Right lung (tissue), 5 donors: ENCODE measurements around the gene PVRIG. TPM values are rescaled to one million over a fixed set of nuclear protein-coding genes. Genes with fewer than 3 reads are reported as not detected.

Experiments
- polyA plus RNA-seq, 5 donors: library from polyadenylated mRNA; unstranded; fragments of 120-200 nt; gene quantifications; one replicate each; pipeline versions ENCODE4 v1.2.1 to v1.2.3, GENCODE V29; 2013; ENCODE audit warnings: inconsistent platforms in 1 of 5, low replicate concordance in 1 of 5; ENCODE audit not compliant: insufficient read length in 5 of 5, insufficient read depth in 1 of 5

PVRIG gene
- polyA plus RNA-seq, 5 donors: 4.9 to 9.3 (median 7.7) TPM

Other genes with a start within 250 kb of the PVRIG start
- gene AZGP1, start 243.9 kb upstream of the PVRIG start, polyA plus RNA-seq: 100 to 1,000 TPM in 1 of 5 donors, under 1 TPM in 4; 0.24 to 101 (median 0.51) TPM
- gene ZKSCAN1, start 204.4 kb upstream of the PVRIG start, polyA plus RNA-seq: 10 to 100 TPM; 75.2 to 93.9 (median 86.2) TPM
- gene ZSCAN21, start 170.2 kb upstream of the PVRIG start, polyA plus RNA-seq: 10 to 100 TPM; 23.1 to 27.0 (median 25.6) TPM
- 10 to 100 TPM; 38.7 to 54.7 (median 48.2) TPM for gene ZNF3, start 138.2 kb upstream of the PVRIG start, polyA plus RNA-seq
- 100 to 1,000 TPM; 112 to 138 (median 122) TPM for gene COPS6, start 131.0 kb upstream of the PVRIG start, polyA plus RNA-seq
- gene MCM7, start 118.6 kb upstream of the PVRIG start, polyA plus RNA-seq: 100 to 1,000 TPM; 129 to 144 (median 140) TPM
- 10 to 100 TPM; 34.5 to 43.4 (median 36.5) TPM for gene AP4M1, start 118.3 kb upstream of the PVRIG start, polyA plus RNA-seq
- gene TAF6, start 100.6 kb upstream of the PVRIG start, polyA plus RNA-seq: 10 to 100 TPM; 49.1 to 65.9 (median 58.1) TPM
- gene CNPY4, start 100.3 kb upstream of the PVRIG start, polyA plus RNA-seq: 10 to 100 TPM; 39.7 to 49.3 (median 41.5) TPM
- gene MBLAC1, start 93.0 kb upstream of the PVRIG start, polyA plus RNA-seq: 1 to 10 TPM; 1.1 to 2.5 (median 1.3) TPM
- gene LAMTOR4, start 71.0 kb upstream of the PVRIG start, polyA plus RNA-seq: 100 to 1,000 TPM in 1 of 5 donors, 10 to 100 TPM in 4; 75.2 to 132 (median 92.2) TPM
- gene TRAPPC14, start 61.2 kb upstream of the PVRIG start, polyA plus RNA-seq: 10 to 100 TPM; 16.0 to 22.3 (median 17.4) TPM
- gene GAL3ST4, start 51.3 kb upstream of the PVRIG start, polyA plus RNA-seq: 10 to 100 TPM; 16.3 to 27.2 (median 16.9) TPM
- gene GPC2, start 42.6 kb upstream of the PVRIG start, polyA plus RNA-seq: 10 to 100 TPM in 3 of 5 donors, 1 to 10 TPM in 2; 7.6 to 18.4 (median 14.1) TPM
- 10 to 100 TPM; 15.9 to 24.7 (median 21.1) TPM for gene STAG3, start 42.0 kb upstream of the PVRIG start, polyA plus RNA-seq
- gene SPDYE3, start 87.8 kb downstream of the PVRIG start, polyA plus RNA-seq: 1 to 10 TPM; 5.7 to 7.4 (median 6.7) TPM
- gene PILRB, start 138.2 kb downstream of the PVRIG start, polyA plus RNA-seq: 10 to 100 TPM; 30.4 to 52.3 (median 39.1) TPM
- gene PILRA, start 153.5 kb downstream of the PVRIG start, polyA plus RNA-seq: 1 to 10 TPM; 3.2 to 6.3 (median 6.1) TPM
- gene ZCWPW1, start 208.8 kb downstream of the PVRIG start, polyA plus RNA-seq: 10 to 100 TPM in 1 of 5 donors, 1 to 10 TPM in 4; 8.2 to 10.4 (median 8.6) TPM
- 10 to 100 TPM; 39.7 to 51.2 (median 43.3) TPM for gene MEPCE, start 209.9 kb downstream of the PVRIG start, polyA plus RNA-seq
- 10 to 100 TPM; 12.3 to 28.4 (median 16.8) TPM for gene PPP1R35, start 216.5 kb downstream of the PVRIG start, polyA plus RNA-seq
- 1 to 10 TPM; 2.0 to 6.2 (median 4.0) TPM for gene SPACDR, start 244.3 kb downstream of the PVRIG start, polyA plus RNA-seq